Pulmonary artery endothelial cell (primary cell): ENCODE results near the gene ARF1. TPM values are rescaled to one million over a fixed set of nuclear protein-coding genes. Genes with fewer than 3 reads are reported as not detected.

Experiments
- DNase-seq: peaks from one replicate; pipeline ENCODE4 v3.0.0-alpha.2; 2011; ENCODE audit warnings: low read depth, low spot score
- total RNA-seq: library from RNA; depleted of rRNA; stranded (reverse); fragments of >200 nt; gene quantifications from 2 replicates; pipeline ENCODE4 v1.2.3, GENCODE V29; 2014

Gene ARF1
- total RNA-seq, 1 donor from 2014 or later: 379 TPM

- DNase-seq: no peak
Observed at GRCh38 chr1:228147151-228147693, 64.7 kb downstream of the ARF1 start.

GRCh38 chr1:228147768-228148167 lies 65.3 kb downstream of the ARF1 start:
- DNase-seq: no peak

DNA sequence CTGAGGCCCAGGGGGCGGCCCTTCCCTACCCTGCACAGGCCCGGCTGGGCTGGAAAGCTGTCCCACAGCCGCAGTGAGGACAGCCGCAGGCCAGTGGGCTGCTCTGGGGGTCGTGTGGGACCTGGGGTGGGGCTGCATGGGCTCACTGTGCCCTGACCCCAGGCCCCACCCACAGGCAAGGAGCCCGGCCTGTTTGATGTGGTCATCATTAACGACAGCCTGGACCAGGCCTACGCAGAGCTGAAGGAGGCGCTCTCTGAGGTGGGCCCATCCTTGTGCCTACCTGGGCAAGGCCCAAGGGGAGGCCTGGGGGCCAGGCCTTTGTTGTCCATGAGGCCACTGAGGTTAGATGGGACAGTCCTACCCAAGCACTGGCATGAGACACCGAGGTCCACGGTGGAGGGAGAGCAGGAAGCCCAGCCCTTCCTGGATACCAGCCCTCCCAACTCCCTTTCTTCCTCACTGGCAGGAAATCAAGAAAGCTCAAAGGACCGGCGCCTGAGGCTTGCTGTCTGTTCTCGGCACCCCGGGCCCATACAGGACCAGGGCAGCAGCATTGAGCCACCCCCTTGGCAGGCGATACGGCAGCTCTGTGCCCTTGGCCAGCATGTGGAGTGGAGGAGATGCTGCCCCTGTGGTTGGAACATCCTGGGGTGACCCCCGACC lies 65.8 kb downstream of the ARF1 start:
- DNase-seq: no peak

Other genes starting within 250 kb of the ARF1 start
- 4.1 and 4.9 TPM in 2 replicates for gene WNT9A, start 134.8 kb upstream of the ARF1 start, total RNA-seq
- gene WNT3A, start 75.7 kb upstream of the ARF1 start, total RNA-seq: not detected in 2 replicates
- gene C1orf35, start 20.6 kb downstream of the ARF1 start, total RNA-seq: 11.3 and 11.6 TPM in 2 replicates
- 58.7 and 73.1 TPM in 2 replicates for gene MRPL55, start 26.6 kb downstream of the ARF1 start, total RNA-seq
- gene GUK1, start 57.6 kb downstream of the ARF1 start, total RNA-seq: 372 and 489 TPM in 2 replicates
- gene GJC2, start 67.2 kb downstream of the ARF1 start, total RNA-seq: 0.86 and 1.4 TPM in 2 replicates
- gene IBA57, start 83.1 kb downstream of the ARF1 start, total RNA-seq: 6.5 and 6.9 TPM in 2 replicates
- 3.4 and 4.7 TPM in 2 replicates for gene OBSCN, start 125.3 kb downstream of the ARF1 start, total RNA-seq